ENCODE measurements around the gene LRMDA.

- no peak for TF ChIP-seq CTCF (IDR thresholded peaks at IDR 0.05)
- no peak for TF ChIP-seq POLR2A (IDR thresholded peaks at IDR 0.05)
Measured at GRCh38 chr10:76085002-76085816, 653.8 kb downstream of the LRMDA start.
